Aorta (tissue), 5 donors: ENCODE data around the gene GADL1. TPM values are rescaled to one million over a fixed set of nuclear protein-coding genes. Genes with fewer than 3 reads are reported as not detected.

ENCODE experiments used
- ATAC-seq: fragments of 200-7000 bp; cut with Tn5 transposase; one replicate; pipeline ENCODE4 v1.9.1; 2022; ENCODE audit warnings: moderate library complexity; ENCODE audit not compliant: low FRiP score
- DNase-seq, 2 donors: peaks; one replicate each; pipeline ENCODE4 v3.0.0-alpha.2; 2020
- H3K27ac ChIP-seq, 2 donors: one replicate each; pipeline ENCODE4 v1.5.1; 2013; ENCODE audit warnings: low read length in 2 of 2, mild to moderate bottlenecking in 2 of 2, moderate library complexity in 2 of 2, control low read depth in 1 of 2, inconsistent platforms in 1 of 2, low read depth in 1 of 2
- H3K27me3 ChIP-seq, 2 donors: one replicate each; pipeline ENCODE4 v1.6.1; 2013; ENCODE audit warnings: control low read depth in 1 of 2, low read length in 1 of 2, mild to moderate bottlenecking in 1 of 2, moderate library complexity in 1 of 2; ENCODE audit not compliant: insufficient read depth in 2 of 2, control insufficient read depth in 1 of 2
- H3K36me3 ChIP-seq, 2 donors: one replicate each; pipeline ENCODE4 v1.6.1; 2013; ENCODE audit warnings: control low read depth in 1 of 2, low read length in 1 of 2, mild to moderate bottlenecking in 1 of 2; ENCODE audit not compliant: insufficient read depth in 2 of 2, control insufficient read depth in 1 of 2
- H3K4me1 ChIP-seq, 2 donors: one replicate each; pipeline ENCODE4 v1.6.1; 2013; ENCODE audit warnings: low read length in 2 of 2, control low read depth in 1 of 2, mild to moderate bottlenecking in 1 of 2, moderate library complexity in 1 of 2; ENCODE audit not compliant: insufficient read depth in 2 of 2, control insufficient read depth in 1 of 2
- H3K4me3 ChIP-seq, 2 donors: one replicate each; pipeline ENCODE4 v1.5.1; 2013; ENCODE audit warnings: low read length in 2 of 2, control low read depth in 1 of 2, mild to moderate bottlenecking in 1 of 2
- H3K9me3 ChIP-seq: one replicate; pipeline ENCODE4 v1.6.1; 2013; ENCODE audit warnings: mild to moderate bottlenecking, low read length; ENCODE audit not compliant: control insufficient read depth
- WGBS, 2 donors: extraction: QIAGEN DNeasy Blood & Tissue Kit; methylation state at CpG; one replicate each; pipeline ENCODE4 v1.1.7; 2013; 5-methylcytosine and 5-hydroxymethylcytosine counted together
- intact Hi-C, 2 donors: fragments of 100-400 bp; cut with DNase I; formaldehyde crosslinking; loops; one replicate each; pipeline versions ENCODE4 v1.14.2 to v1.15.0; 2022
- polyA plus RNA-seq, 2 donors: library from polyadenylated mRNA; stranded (reverse); fragments of 200-250 nt; gene quantifications; one replicate each; pipeline ENCODE4 v1.2.3, GENCODE V29; 2013
- total RNA-seq, 2 donors: library from RNA; stranded (reverse); fragmentation: NEBNext Ultra II Directional; extraction: Animal tissue kit (Norgen Biotek cat#: 25700); gene quantifications; one replicate each; pipeline ENCODE4 v1.2.1, GENCODE V29; 2021
- donor health status: healthy with polysubstance abuse.
- donor health status: Bipolar disorder and iron deficiency.
- donor health status: DM: no; HTN: no; CAD: no.
- donor health status: DM: no; HTN: no; CAD: no.
- donor health status: DM: yes; HTN: yes; CAD: no.

The GADL1 gene
- total and polyA plus RNA-seq, 4 donors: 0.10 to 2.3 (median 1.7) TPM

DNA sequence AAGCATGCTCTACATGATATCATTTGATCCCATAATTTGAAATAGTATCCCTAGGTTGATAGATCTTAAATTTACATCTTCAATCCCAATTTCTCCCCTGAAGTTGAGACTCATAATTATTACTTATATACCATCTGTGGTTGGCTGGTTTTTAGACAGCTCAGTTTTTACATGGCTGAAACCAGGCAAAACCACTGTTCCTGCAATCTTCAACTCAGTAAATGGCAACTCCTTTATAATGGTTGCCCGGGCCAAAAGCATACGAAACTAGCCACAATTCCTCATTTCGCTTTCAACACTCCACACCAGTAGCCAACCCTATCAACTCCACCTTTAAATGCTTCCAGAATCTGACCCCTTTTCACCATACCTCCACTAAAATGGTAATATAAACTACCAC, 169.6 kb downstream of the GADL1 start:
- Histone ChIP-seq H3K27me3 (no peaks in the 10 kb centered on the region), H3K27ac (no peak overlapping the region), H3K4me3 (no peak overlapping the region), H3K9me3 (no peaks in the 10 kb centered on the region), H3K4me1 (no peaks in the 10 kb centered on the region), H3K36me3 (no peaks in the 10 kb centered on the region)
- intact Hi-C loops: no loop called here
- ATAC-seq: no peak
- DNase-seq: no peak
- 96 to 97% methylated on average over 3 of the region's 3 CpGs for WGBS, 2 donors

DNA sequence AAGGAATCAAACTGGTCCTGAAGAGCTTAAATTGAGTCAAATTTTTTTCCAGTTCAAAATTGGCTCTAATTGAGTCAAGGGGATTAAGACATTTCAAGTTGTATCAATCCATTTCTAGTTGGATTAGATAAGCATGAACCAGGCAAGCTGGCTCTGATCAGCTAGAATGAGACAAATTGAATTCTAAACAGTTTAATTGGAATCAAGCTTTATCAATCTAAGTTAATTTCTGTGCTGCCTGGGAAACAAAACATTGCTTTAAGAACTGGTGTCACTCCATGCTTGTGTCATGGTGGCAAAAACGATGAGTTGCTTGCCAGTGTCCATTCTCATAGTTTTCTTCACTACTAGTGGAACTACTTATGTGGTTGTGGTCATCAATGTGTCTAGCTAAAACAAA, 171.2 kb downstream of the GADL1 start:
- 89 to 91% methylated on average over 1 of the region's 1 CpG for WGBS, 2 donors

DNA sequence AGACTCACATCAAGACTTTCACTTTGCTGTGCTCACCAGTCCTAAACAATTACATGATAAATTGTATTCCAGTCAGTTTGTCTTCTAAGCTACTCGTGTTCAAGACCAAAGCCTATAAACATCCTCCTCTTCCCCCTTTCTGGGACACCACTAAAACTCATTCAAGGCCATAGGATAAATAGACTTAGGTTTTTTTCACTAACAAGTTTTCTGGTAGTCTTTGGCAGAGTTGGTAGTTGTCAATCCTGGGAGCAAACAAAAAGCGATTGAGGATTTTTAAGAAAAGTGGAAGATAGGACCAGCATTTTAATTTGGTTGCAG, 173.2 kb downstream of the GADL1 start:
- H3K27ac ChIP-seq: no peak overlapping the region
- no peaks in the 10 kb centered on the region for H3K9me3 ChIP-seq
- no peaks in the 10 kb centered on the region for H3K36me3 ChIP-seq
- H3K27me3 ChIP-seq: no peaks in the 10 kb centered on the region
- DNase-seq (no peak), ATAC-seq (no peak)
- WGBS, 2 donors: 82% methylated on average over 2 of the region's 2 CpGs
- H3K4me3 ChIP-seq: no peak overlapping the region
- intact Hi-C loops: no loop called here
- H3K4me1 ChIP-seq: no peaks in the 10 kb centered on the region

More for the DNA sequence above, 171.2 kb downstream of the GADL1 start:
- no peaks in the 10 kb centered on the region for H3K36me3 ChIP-seq
- H3K9me3 ChIP-seq: no peaks in the 10 kb centered on the region
- no peak overlapping the region for H3K27ac ChIP-seq
- H3K4me1 ChIP-seq: no peaks in the 10 kb centered on the region
- no peaks in the 10 kb centered on the region for H3K27me3 ChIP-seq
- ATAC-seq (no peak), DNase-seq (no peak)
- intact Hi-C loops: no loop called here
- H3K4me3 ChIP-seq: no peak overlapping the region

DNA sequence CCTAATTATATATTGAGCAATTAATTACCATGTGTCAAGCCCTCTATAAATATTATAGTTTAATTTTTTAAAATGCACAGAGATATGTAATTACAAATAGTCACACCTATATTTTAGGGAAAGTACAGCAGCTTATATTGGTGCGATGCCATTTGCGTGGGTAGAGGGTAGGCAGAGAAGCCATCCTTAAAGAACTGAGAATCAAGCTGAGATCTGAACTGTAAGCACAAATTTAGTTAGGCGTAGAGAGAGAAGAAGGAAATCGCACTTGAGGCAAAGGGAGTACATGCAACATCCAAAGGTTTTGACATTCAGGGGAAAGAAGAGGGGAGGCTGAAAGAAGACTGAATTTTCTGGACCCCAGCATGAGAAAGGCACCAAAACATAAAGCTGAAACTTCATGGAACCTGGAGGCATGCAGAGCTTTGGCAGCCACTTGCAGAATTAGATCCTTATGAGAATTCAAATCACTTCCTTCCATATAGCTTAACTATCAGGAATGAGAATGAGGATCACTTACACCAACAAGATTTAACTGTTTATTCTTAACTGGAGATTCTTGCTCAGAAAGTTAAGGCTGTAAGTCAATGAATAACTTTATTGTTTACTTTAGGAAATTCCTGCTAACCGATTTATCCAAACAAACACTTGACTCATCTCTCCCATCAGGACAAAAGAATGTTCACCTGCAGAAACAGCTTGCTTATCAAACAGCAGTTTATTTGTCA, 173.7 kb downstream of the GADL1 start:
- Histone ChIP-seq H3K9me3 (no peaks in the 10 kb centered on the region), H3K27me3 (no peaks in the 10 kb centered on the region), H3K4me3 (no peak overlapping the region), H3K27ac (no peak overlapping the region), H3K4me1 (no peaks in the 10 kb centered on the region), H3K36me3 (no peaks in the 10 kb centered on the region)
- DNase-seq: no peak
- intact Hi-C loops: no loop called here
- ATAC-seq: no peak
- WGBS, 2 donors: 82 to 86% methylated on average over 5 of the region's 5 CpGs

DNA sequence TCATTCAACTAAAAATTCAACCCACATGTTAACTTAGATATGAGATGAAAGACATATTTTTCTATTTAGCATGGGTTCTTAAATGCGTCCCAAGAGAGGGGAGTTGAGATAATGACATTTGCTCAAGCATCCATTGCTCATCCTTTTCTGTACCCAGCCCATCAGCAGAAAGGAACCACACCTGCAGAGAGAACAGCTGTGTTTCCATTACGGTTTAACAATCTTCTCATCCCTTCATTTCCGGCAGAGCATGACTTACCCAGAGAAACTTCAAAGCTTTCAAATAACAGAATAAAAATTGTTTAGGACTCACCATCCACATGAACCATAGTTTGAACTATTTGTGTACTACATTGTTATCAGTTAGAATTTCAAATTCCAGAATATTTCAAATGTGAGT, 174.9 kb downstream of the GADL1 start:
- Histone ChIP-seq H3K27ac (no peak overlapping the region), H3K4me1 (no peaks in the 10 kb centered on the region), H3K27me3 (no peaks in the 10 kb centered on the region), H3K9me3 (no peaks in the 10 kb centered on the region), H3K36me3 (no peaks in the 10 kb centered on the region), H3K4me3 (no peak overlapping the region)
- WGBS, 2 donors: 97 to 100% methylated on average over 3 of the region's 3 CpGs
- intact Hi-C loops: no loop called here
- no peak for DNase-seq
- ATAC-seq: no peak

DNA sequence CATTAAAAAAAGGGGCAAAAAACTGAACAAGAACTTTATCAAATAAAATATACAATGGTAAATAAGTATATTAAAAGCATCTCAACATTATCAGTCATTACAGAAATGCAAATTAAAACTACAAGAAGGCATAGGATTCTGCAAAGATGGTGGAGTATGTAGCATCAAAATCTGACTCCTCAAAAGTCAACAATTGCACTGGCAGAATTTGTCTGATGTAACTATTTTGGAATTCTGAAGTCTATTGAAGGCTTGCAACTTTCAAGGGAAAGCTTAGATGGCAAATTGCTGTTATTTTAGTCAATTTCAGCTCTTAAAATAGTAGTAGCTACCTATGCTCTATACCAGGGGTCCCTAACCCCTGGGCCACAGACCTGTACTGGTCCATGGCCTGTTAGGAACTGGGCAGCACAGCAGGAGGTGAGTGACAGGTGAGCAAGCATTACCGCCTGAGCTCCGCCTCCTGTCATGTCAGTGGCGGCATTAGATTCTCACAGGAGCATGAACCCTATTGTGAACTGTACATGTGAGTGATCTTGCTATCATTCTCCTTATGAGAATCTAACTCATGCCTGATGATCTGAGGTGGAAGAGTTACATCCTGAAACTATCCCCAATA, 180.5 kb downstream of the GADL1 start:
- Histone ChIP-seq H3K4me1 (no peaks in the 10 kb centered on the region), H3K27ac (no peak overlapping the region), H3K27me3 (no peaks in the 10 kb centered on the region), H3K4me3 (no peak overlapping the region), H3K36me3 (no peaks in the 10 kb centered on the region), H3K9me3 (no peaks in the 10 kb centered on the region)
- DNase-seq: no peak
- 98% methylated on average over 3 of the region's 3 CpGs for WGBS, 2 donors
- intact Hi-C loops: no loop called here
- no peak for ATAC-seq

DNA sequence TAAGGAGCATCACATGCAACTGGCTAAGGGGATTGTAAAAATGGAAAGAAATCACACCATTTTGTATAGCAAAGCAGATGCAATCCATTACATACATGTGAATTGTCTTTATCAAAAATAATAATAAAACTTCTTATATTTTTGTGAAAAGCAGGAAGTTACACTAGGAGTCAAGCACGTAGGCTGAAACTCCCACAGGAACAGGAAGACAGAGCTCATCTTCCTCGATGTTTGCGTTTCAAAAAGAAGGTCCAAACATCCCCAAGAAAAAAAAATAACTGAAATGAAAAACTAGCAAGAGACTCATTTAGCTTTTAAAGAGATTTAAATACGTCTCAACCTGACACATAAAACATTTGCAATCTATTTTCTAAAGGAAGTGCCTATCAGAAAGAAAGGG, 181.5 kb downstream of the GADL1 start:
- intact Hi-C loops: no loop called here
- no peaks in the 10 kb centered on the region for H3K36me3 ChIP-seq
- H3K27ac ChIP-seq: no peak overlapping the region
- no peak for ATAC-seq
- H3K4me3 ChIP-seq: no peak overlapping the region
- no peaks in the 10 kb centered on the region for H3K9me3 ChIP-seq
- H3K27me3 ChIP-seq: no peaks in the 10 kb centered on the region
- 73 to 75% methylated on average over 4 of the region's 4 CpGs for WGBS, 2 donors
- no peak for DNase-seq
- no peaks in the 10 kb centered on the region for H3K4me1 ChIP-seq

DNA sequence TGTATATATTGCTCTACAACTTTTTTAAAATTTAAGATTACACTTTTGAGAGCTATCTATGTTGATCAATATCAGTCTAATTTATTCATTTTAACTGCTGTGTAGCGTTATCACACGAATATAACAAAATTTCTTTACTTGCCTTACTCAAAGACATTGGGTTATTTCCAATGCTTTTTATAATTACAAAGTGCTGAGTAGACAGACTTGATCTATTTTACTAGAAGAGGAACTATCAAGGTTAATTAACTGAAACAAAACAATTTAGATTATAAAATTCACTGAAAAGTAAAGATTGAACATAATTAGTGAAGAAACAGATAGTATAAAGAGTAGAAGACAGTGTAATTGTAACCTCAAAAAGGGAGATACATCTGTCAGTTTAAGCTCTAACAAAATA, 182.6 kb downstream of the GADL1 start:
- DNase-seq (no peak), ATAC-seq (no peak)
- no peaks in the 10 kb centered on the region for H3K4me1 ChIP-seq
- no peaks in the 10 kb centered on the region for H3K27me3 ChIP-seq
- no peak overlapping the region for H3K27ac ChIP-seq
- no peaks in the 10 kb centered on the region for H3K9me3 ChIP-seq
- H3K36me3 ChIP-seq: no peaks in the 10 kb centered on the region
- intact Hi-C loops: no loop called here
- 92 to 96% methylated on average over 2 of the region's 2 CpGs for WGBS, 2 donors
- no peak overlapping the region for H3K4me3 ChIP-seq

DNA sequence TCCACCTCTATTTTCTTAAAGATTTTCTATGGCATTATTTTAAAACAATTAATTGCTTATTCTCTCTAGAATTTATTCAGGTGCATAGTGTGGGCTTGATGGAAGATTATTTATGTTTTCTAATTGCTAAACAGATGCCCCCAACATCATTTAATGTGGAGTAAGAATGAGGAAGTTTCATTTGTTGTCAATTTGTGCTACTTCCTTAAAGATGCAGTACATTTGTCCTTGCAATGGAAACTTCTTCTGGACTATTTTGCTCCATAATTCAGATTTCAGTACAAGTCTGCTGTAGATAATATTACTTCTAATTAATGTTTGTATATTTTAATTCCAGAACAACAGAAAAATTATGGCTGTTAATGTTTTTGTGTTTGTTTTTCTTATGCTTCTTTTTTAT, 183.3 kb downstream of the GADL1 start:
- no peak overlapping the region for H3K4me3 ChIP-seq
- no peaks in the 10 kb centered on the region for H3K27me3 ChIP-seq
- H3K27ac ChIP-seq: no peak overlapping the region
- H3K36me3 ChIP-seq: no peaks in the 10 kb centered on the region
- no peak for ATAC-seq
- no peaks in the 10 kb centered on the region for H3K9me3 ChIP-seq
- intact Hi-C loops: no loop called here
- H3K4me1 ChIP-seq: no peaks in the 10 kb centered on the region
- DNase-seq: no peak
